Endodermal cell (in vitro differentiated cells): Measurements from ENCODE around the gene TP53I3. TPM values are rescaled to one million over a fixed set of nuclear protein-coding genes. Genes with fewer than 3 reads are reported as not detected.
A peak's percentile ranks its signal among the peaks of the same experiment; 100 is the strongest.

Experiments
- DNase-seq: peaks from one replicate; pipeline ENCODE4 v3.0.0-alpha.2; 2017
- H3K27ac ChIP-seq: 2 replicates; pipeline ENCODE4 v1.5.1; 2013; ENCODE audit warnings: mild to moderate bottlenecking, low read depth, low read length, moderate library complexity
- H3K27me3 ChIP-seq: 2 replicates; pipeline ENCODE4 v1.6.1; 2013; ENCODE audit warnings: mild to moderate bottlenecking, low read length, moderate library complexity; ENCODE audit not compliant: insufficient read depth, control insufficient read depth, poor library complexity, severe bottlenecking
- H3K36me3 ChIP-seq: 2 replicates; pipeline ENCODE4 v1.7.0; 2013; ENCODE audit warnings: mild to moderate bottlenecking, low read length, moderate library complexity; ENCODE audit not compliant: control insufficient read depth, insufficient read depth
- H3K4me1 ChIP-seq: one replicate; pipeline ENCODE4 v1.7.0; 2013; ENCODE audit warnings: low read length; ENCODE audit not compliant: control insufficient read depth, insufficient read depth
- H3K4me3 ChIP-seq: 2 replicates; pipeline ENCODE4 v1.5.1; 2013; ENCODE audit warnings: mild to moderate bottlenecking, low read length, moderate library complexity
- H3K9ac ChIP-seq: 2 replicates; pipeline ENCODE4 v1.6.1; 2013; ENCODE audit warnings: mild to moderate bottlenecking, low read length, moderate library complexity; ENCODE audit not compliant: poor library complexity, severe bottlenecking; ENCODE audit errors: extremely low read depth
- H3K9me3 ChIP-seq: 2 replicates; pipeline ENCODE4 v1.6.1; 2013; ENCODE audit warnings: mild to moderate bottlenecking, low read length, moderate library complexity; ENCODE audit not compliant: control insufficient read depth
- H3K27ac Mint-ChIP-seq: 2 replicates; pipeline ENCODE4 v1.8.0; 2020; ENCODE audit warnings: mixed read lengths
- H3K27me3 Mint-ChIP-seq: 2 replicates; pipeline ENCODE4 v1.8.0; 2021; ENCODE audit warnings: mild to moderate bottlenecking, mixed read lengths; ENCODE audit not compliant: insufficient read depth
- H3K36me3 Mint-ChIP-seq: 2 replicates; pipeline ENCODE4 v1.8.0; 2020; ENCODE audit warnings: low read depth, mixed read lengths
- H3K4me1 Mint-ChIP-seq: 2 replicates; pipeline ENCODE4 v1.8.0; 2020; ENCODE audit warnings: mixed read lengths
- H3K4me3 Mint-ChIP-seq: 2 replicates; pipeline ENCODE4 v1.8.0; 2020; ENCODE audit warnings: mild to moderate bottlenecking, moderate library complexity, mixed read lengths
- H3K9me3 Mint-ChIP-seq: 2 replicates; pipeline ENCODE4 v1.8.0; 2020; ENCODE audit warnings: mild to moderate bottlenecking, mixed read lengths
- CTCF ChIP-seq: fragments of 200-600 bp; sonication (generic); conservative IDR thresholded peaks from 2 replicates; pipeline ENCODE4 v1.5.0; 2021; ENCODE audit warnings: antibody characterized with exemption, mild to moderate bottlenecking
- WGBS, 2 experiments: methylation state at CpG; one replicate each; pipeline versions ENCODE4 v1.1.5 to v1.1.7; 2013; ENCODE audit warnings: missing lambda C conversion rate in 2 of 2, mixed read lengths in 1 of 2; ENCODE audit not compliant: insufficient coverage in 1 of 2, insufficient read length in 1 of 2; 5-methylcytosine and 5-hydroxymethylcytosine counted together
- total RNA-seq, 2 donors: library from RNA; stranded (reverse); fragmentation: NEBNext Ultra II Directional in 1 of 2; extraction: Animal tissue kit (Norgen Biotek cat#: 25700) in 1 of 2; gene quantifications; 2 replicates in 1 of 2; 3 replicates in 1 of 2; pipeline ENCODE4 v1.2.1, GENCODE V29; 2021

Gene TP53I3
- total RNA-seq, 2 donors from 2014 or later, result 11.6 to 23.2 TPM

GRCh38 chr2:24076849-24077534, 7.6 kb downstream of the TP53I3 start:
- Mint-ChIP-seq H3K36me3 (peaks cover 23% of the 10 kb centered on the region), H3K4me1 (peaks cover 14% of the 10 kb centered on the region), H3K4me3 (peak overlapping the region; percentile 89), H3K27me3 (no peaks in the 10 kb centered on the region), H3K9me3 (no peaks in the 10 kb centered on the region), H3K27ac (peak overlapping the region; percentile 82)
- no peak for TF ChIP-seq CTCF
- H3K4me1 ChIP-seq, result no peaks in the 10 kb centered on the region
- DNase-seq, result no peak
- H3K36me3 ChIP-seq, result peaks cover 33% of the 10 kb centered on the region
- WGBS, 2 experiments, result 13 to 57% methylated on average over 11 to 41 of the region's 41 CpGs
- H3K27ac ChIP-seq, result peak overlapping the region; percentile 25
- H3K4me3 ChIP-seq, result peak overlapping the region; percentile 92
- H3K9ac ChIP-seq, result no peak overlapping the region
- H3K27me3 ChIP-seq, result no peaks in the 10 kb centered on the region
- no peaks in the 10 kb centered on the region for H3K9me3 ChIP-seq

- Mint-ChIP-seq H3K4me3 (peak within 1 kb of the TSS; percentile 89), H3K4me1 (peaks cover 14% of the 10 kb centered on the region), H3K27ac (peak within 1 kb of the TSS; percentile 97), H3K27me3 (no peaks in the 10 kb centered on the region), H3K36me3 (peaks cover 21% of the 10 kb centered on the region), H3K9me3 (no peaks in the 10 kb centered on the region)
- 0 to 1% methylated on average over 26 to 64 of the region's 64 CpGs for WGBS, 2 experiments
- TF ChIP-seq CTCF, result no peak
- DNase-seq, result peak; percentile 100
- no peaks in the 10 kb centered on the region for H3K4me1 ChIP-seq
- no peaks in the 10 kb centered on the region for H3K9me3 ChIP-seq
- peak within 1 kb of the TSS; percentile 27 for H3K27ac ChIP-seq
- peaks cover 28% of the 10 kb centered on the region for H3K36me3 ChIP-seq
- peak within 1 kb of the TSS; percentile 56 for H3K9ac ChIP-seq
- no peaks in the 10 kb centered on the region for H3K27me3 ChIP-seq
- peak within 1 kb of the TSS; percentile 92 for H3K4me3 ChIP-seq
Observed at GRCh38 chr2:24075915-24076848, 8.5 kb downstream of the TP53I3 start, which contains the start of gene SF3B6. SF3B6 (minus strand) TSS chr2:24076326; CDS start chr2:24076229, 97 bp downstream.

DNA sequence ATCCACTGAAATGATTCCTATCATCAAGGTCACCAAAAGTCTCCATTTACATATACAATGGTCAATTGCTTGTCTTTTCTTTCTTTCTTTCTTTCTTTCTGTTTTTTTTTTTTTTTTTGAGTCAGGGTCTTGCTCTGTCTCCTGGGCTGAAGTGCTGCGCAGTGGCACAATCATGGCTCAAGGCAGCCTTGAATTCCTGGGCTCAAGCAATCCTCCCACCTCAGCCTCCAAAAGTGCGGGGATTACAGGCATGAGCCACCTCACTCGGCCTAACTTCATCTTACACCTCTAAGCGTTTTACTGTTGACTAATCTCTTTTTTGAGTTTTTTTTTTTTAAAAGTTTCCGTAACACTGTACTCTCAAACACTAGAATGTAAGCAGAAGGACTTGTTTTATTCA, 9.4 kb downstream of the TP53I3 start:
- H3K9me3 ChIP-seq, result no peaks in the 10 kb centered on the region
- H3K27ac ChIP-seq, result no peak overlapping the region
- no peak for TF ChIP-seq CTCF
- H3K36me3 ChIP-seq, result peaks cover 32% of the 10 kb centered on the region
- no peaks in the 10 kb centered on the region for H3K9me3 Mint-ChIP-seq
- peaks cover 20% of the 10 kb centered on the region for H3K36me3 Mint-ChIP-seq
- peak overlapping the region; percentile 97 for H3K27ac Mint-ChIP-seq
- no peak for DNase-seq
- H3K4me1 Mint-ChIP-seq, result peaks cover 14% of the 10 kb centered on the region
- H3K4me3 Mint-ChIP-seq, result peak overlapping the region; percentile 89
- H3K4me3 ChIP-seq, result peak overlapping the region; percentile 92
- H3K4me1 ChIP-seq, result no peaks in the 10 kb centered on the region
- no peaks in the 10 kb centered on the region for H3K27me3 ChIP-seq
- H3K9ac ChIP-seq, result peak overlapping the region; percentile 56
- WGBS, 2 experiments, result 70 to 76% methylated on average over 2 to 5 of the region's 5 CpGs
- no peaks in the 10 kb centered on the region for H3K27me3 Mint-ChIP-seq
